ENCODE data around the gene TXNDC17. TPM values are rescaled to one million over a fixed set of nuclear protein-coding genes. Genes with fewer than 3 reads are reported as not detected.
A peak's percentile ranks its signal among the peaks of the same experiment; 100 is the strongest.

Gene TXNDC17
- total RNA-seq, 4 donors from 2014 or later: 31.8 to 124 (median 85.6) TPM

DNA sequence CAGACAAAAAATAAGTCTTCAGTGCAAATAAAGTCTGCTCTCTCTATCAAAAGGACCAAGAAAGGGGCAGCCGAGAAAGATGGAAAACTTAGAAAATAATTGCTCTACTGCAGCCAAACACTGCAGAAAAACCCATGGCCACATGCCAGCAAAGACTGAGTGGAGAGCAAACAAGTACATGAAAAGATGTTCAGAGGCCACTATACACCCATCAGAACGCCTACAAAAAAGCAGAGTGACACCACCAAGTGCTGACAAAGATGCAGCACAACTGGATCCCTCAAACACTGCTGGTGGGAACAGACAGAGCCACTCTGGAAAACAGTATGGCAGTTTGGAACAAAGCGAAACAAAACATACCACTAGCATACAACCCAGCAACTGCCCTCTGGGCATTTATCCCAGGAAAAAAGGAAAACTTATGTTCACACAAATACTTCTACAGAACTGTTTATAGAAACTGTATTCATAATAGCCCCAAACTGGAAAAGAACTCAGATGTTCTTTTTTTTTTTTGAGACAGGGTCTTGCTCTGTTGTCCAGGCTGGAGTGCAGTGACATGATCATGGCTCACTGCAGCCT, 37.0 kb upstream of the TXNDC17 start:
- 41 to 51% methylated on average over 3 of the region's 3 CpGs for WGBS, 2 donors
- peaks cover 0 to 29% (median 3%) of the 10 kb centered on the region in 4 donors for H3K4me1 ChIP-seq
- TF ChIP-seq, protein P1, sequence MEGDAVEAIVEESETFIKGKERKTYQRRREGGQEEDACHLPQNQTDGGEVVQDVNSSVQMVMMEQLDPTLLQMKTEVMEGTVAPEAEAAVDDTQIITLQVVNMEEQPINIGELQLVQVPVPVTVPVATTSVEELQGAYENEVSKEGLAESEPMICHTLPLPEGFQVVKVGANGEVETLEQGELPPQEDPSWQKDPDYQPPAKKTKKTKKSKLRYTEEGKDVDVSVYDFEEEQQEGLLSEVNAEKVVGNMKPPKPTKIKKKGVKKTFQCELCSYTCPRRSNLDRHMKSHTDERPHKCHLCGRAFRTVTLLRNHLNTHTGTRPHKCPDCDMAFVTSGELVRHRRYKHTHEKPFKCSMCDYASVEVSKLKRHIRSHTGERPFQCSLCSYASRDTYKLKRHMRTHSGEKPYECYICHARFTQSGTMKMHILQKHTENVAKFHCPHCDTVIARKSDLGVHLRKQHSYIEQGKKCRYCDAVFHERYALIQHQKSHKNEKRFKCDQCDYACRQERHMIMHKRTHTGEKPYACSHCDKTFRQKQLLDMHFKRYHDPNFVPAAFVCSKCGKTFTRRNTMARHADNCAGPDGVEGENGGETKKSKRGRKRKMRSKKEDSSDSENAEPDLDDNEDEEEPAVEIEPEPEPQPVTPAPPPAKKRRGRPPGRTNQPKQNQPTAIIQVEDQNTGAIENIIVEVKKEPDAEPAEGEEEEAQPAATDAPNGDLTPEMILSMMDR (IDR thresholded peaks at IDR 0.05): no peak
- TF ChIP-seq POLR2A (IDR thresholded peaks at IDR 0.05): no peak
- TF ChIP-seq EP300 (IDR thresholded peaks at IDR 0.05): no peak
- no peak overlapping the region for H3K4me3 ChIP-seq
- DNase-seq (ENCODE audit: low spot score in 2 of 2): peak in 1 of 2 donors; percentile 10
- H3K9me3 ChIP-seq: no peaks in the 10 kb centered on the region
- no peak overlapping the region for H3K27ac ChIP-seq
- peaks cover 0 to 52% (median 7%) of the 10 kb centered on the region in 3 donors for H3K36me3 ChIP-seq
- no peaks in the 10 kb centered on the region for H3K27me3 ChIP-seq

DNA sequence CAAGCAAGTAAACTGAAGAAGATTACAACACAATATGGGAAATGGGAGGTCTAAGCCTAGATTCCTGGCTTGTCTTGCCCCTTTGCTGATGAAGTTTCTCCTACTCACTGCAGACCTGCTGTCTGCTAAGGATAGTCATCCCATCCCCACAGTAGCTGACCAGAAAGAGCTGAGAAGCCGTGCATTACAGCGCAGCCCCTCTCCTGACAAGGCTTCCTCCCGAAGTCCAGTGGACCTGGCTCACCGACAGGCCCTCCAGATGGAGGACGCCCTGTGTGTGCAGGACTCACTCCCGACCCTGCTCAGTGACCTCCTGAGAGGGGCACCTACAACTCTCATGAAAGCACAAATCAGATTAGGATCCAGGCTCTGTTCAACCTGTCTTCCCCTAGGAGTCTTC, 35.7 kb upstream of the TXNDC17 start:
- no peaks in the 10 kb centered on the region for H3K9me3 ChIP-seq
- peaks cover 0 to 65% (median 10%) of the 10 kb centered on the region in 3 donors for H3K36me3 ChIP-seq
- 92 to 93% methylated on average over 6 of the region's 6 CpGs for WGBS, 2 donors
- H3K27me3 ChIP-seq: no peaks in the 10 kb centered on the region
- TF ChIP-seq POLR2A (IDR thresholded peaks at IDR 0.05): no peak
- no peak for TF ChIP-seq EP300 (IDR thresholded peaks at IDR 0.05)
- TF ChIP-seq, protein P1 (IDR thresholded peaks at IDR 0.05): no peak
- peaks cover 0 to 16% (median 0%) of the 10 kb centered on the region in 4 donors for H3K4me1 ChIP-seq
- no peak for DNase-seq (ENCODE audit: low spot score in 2 of 2)
- H3K27ac ChIP-seq: no peak overlapping the region
- no peak overlapping the region for H3K4me3 ChIP-seq

DNA sequence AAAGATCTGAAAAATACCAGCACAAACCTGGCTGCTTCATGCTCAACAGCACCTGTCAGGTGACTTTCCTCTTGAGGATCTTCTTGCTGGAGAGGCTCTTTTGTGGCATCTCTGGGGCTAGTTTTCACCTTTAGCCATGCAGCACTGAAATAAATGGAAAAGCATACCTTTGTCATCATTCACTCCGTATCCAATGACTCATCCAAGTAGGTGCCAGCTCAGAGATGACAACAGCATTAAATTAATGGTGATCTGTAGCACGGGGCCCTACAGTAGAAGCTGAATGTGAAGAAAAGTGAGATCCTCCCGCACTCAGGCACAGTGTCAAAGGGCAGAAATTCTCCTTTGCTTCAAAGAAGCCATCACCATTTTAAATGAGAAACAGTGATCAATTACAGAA, 32.5 kb upstream of the TXNDC17 start:
- no peaks in the 10 kb centered on the region for H3K27me3 ChIP-seq
- no peak for TF ChIP-seq EP300 (IDR thresholded peaks at IDR 0.05)
- TF ChIP-seq, protein P1 (IDR thresholded peaks at IDR 0.05): no peak
- H3K9me3 ChIP-seq: no peaks in the 10 kb centered on the region
- peaks cover 0 to 76% (median 10%) of the 10 kb centered on the region in 3 donors for H3K36me3 ChIP-seq
- WGBS, 2 donors: 94 to 97% methylated on average over 3 of the region's 3 CpGs
- H3K4me3 ChIP-seq: no peak overlapping the region
- H3K4me1 ChIP-seq: peaks cover 0 to 9% (median 0%) of the 10 kb centered on the region in 4 donors
- H3K27ac ChIP-seq: no peak overlapping the region
- DNase-seq (ENCODE audit: low spot score in 2 of 2): no peak

DNA sequence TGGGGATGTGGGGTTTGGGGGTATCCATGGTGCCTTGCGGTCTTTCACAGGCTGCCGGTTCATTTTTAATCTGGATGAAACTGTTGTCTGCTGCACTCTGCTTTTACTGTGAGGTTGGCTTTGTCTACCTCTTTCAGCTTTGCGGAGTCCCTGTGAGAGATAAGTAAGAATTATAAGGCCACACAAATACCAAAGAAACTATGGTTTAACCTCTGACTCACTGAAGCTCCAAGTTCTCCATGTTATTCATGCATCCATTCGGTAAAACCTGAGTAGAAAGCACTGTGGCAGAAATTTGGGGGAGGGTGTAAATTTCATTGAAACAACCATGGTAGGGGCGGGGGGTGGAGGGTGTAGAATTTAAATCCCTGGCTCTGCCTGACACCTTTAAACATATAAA, 30.8 kb upstream of the TXNDC17 start:
- no peaks in the 10 kb centered on the region for H3K9me3 ChIP-seq
- no peaks in the 10 kb centered on the region for H3K27me3 ChIP-seq
- DNase-seq (ENCODE audit: low spot score in 2 of 2): no peak
- 97% methylated on average over 5 of the region's 5 CpGs for WGBS, 2 donors
- no peak overlapping the region for H3K4me3 ChIP-seq
- H3K27ac ChIP-seq: no peak overlapping the region
- H3K4me1 ChIP-seq: no peaks in the 10 kb centered on the region
- TF ChIP-seq POLR2A (IDR thresholded peaks at IDR 0.05): no peak
- TF ChIP-seq, protein P1 (IDR thresholded peaks at IDR 0.05): no peak
- no peak for TF ChIP-seq EP300 (IDR thresholded peaks at IDR 0.05)
- H3K36me3 ChIP-seq: peaks cover 0 to 78% (median 10%) of the 10 kb centered on the region in 3 donors

DNA sequence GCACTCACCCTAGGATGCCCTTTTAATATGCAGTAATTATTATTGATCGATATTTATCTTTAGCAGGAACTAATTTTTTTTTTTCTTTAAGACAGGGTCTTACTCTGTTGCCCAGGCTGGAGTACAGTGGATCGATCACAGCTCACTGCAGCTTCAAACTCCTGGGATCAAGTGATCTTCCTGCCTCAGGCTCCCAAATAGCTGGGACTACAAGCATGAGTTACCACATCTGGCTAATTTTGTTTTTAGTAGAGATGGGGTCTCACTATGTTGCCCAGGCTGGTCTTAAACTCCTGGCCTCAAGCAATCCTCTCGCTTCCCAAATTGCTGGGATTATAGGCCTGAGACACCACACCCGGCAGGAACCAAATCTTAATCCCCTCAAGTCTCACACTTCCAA, 29.6 kb upstream of the TXNDC17 start:
- WGBS, 2 donors: 96% methylated on average over 4 of the region's 4 CpGs
- no peak for DNase-seq (ENCODE audit: low spot score in 2 of 2)
- TF ChIP-seq, protein P1 (IDR thresholded peaks at IDR 0.05): no peak
- no peaks in the 10 kb centered on the region for H3K9me3 ChIP-seq
- peaks cover 0 to 78% (median 10%) of the 10 kb centered on the region in 3 donors for H3K36me3 ChIP-seq
- no peaks in the 10 kb centered on the region for H3K27me3 ChIP-seq
- H3K4me1 ChIP-seq: no peaks in the 10 kb centered on the region
- no peak overlapping the region for H3K27ac ChIP-seq
- H3K4me3 ChIP-seq: no peak overlapping the region

Data from tibial nerve (tissue), 4 donors.